Large intestine (tissue), 3 donors: ENCODE results near the gene CHST11. TPM values are rescaled to one million over a fixed set of nuclear protein-coding genes. Genes with fewer than 3 reads are reported as not detected.

Experiments used
- DNase-seq, 2 donors: peaks; one replicate each; pipeline versions ENCODE4 v3.0.0 to v3.0.0-alpha.2; 2013
- H3K27ac ChIP-seq: one replicate; pipeline ENCODE4 v1.5.1; 2013; ENCODE audit warnings: low read length
- H3K27me3 ChIP-seq: 2 replicates; pipeline ENCODE4 v1.6.1; 2013; ENCODE audit warnings: low read length; ENCODE audit not compliant: control insufficient read depth, insufficient read depth
- H3K36me3 ChIP-seq: 2 replicates; pipeline ENCODE4 v1.6.1; 2013; ENCODE audit warnings: low read length; ENCODE audit not compliant: control insufficient read depth, insufficient read depth
- H3K4me1 ChIP-seq: one replicate; pipeline ENCODE4 v1.6.1; 2013; ENCODE audit warnings: low read length; ENCODE audit not compliant: control insufficient read depth, insufficient read depth
- H3K4me3 ChIP-seq: one replicate; pipeline ENCODE4 v1.5.1; 2013; ENCODE audit warnings: low read length
- H3K9me3 ChIP-seq: one replicate; pipeline ENCODE4 v1.6.1; 2013; ENCODE audit warnings: mild to moderate bottlenecking, low read depth, low read length, moderate library complexity; ENCODE audit not compliant: control insufficient read depth
- WGBS: methylation state at CpG from one replicate; pipeline ENCODE4 v1.1.5; 2013; ENCODE audit warnings: low lambda C conversion rate; ENCODE audit not compliant: insufficient coverage; 5-methylcytosine and 5-hydroxymethylcytosine counted together
- polyA plus RNA-seq: library from polyadenylated mRNA; unstranded; fragments of 120-200 nt; gene quantifications from one replicate; pipeline ENCODE4 v1.2.1, GENCODE V29; 2013

Gene CHST11
- polyA plus RNA-seq, 1 donor: 5.9 TPM

DNA sequence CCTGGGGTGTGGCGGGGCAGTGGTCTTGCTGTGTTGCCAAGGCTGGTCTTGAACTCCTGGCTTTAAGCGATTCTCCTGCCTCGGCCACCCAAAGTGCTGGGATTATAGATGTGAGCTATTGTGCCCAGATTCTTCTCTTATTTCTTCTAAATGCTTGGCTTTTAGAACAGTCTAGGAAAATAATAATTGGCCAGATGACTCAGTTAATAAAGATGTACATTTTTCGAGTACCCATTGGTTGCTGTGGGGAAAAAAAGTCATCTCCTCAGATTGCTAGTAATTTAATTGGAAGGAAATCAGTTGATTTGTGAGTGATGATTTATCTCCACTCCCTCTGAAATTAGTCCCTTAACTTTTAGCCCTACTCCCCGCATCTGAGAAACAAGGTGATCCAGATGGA is 45.5 kb downstream of the CHST11 start:
- no peak for DNase-seq
- Histone ChIP-seq H3K36me3 (no peaks in the 10 kb centered on the region), H3K9me3 (no peaks in the 10 kb centered on the region), H3K4me3 (no peak overlapping the region), H3K27me3 (no peaks in the 10 kb centered on the region), H3K27ac (no peak overlapping the region), H3K4me1 (no peaks in the 10 kb centered on the region)
- no CpG with 5 or more reads among the region's 5 CpGs for WGBS

DNA sequence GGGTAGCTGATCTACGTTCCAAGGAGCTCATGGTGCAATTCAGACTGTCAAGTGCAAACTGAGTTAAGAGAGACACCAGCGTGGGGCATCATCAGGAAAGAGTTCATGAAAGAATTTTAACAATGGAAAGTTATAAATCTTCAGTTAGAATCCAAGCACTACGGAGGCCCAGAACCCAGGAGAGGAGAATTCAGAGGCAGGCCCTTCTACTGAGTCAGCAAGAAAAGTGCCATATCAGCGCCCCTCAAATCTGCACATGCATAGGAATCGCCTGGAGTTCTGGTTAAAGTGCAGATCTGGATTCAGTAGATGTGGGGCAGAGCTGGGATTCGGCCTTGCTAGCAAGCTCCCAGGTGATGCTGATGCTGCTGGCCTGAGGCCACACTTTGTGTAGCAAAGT is 45.9 kb downstream of the CHST11 start:
- DNase-seq: no peak
- Histone ChIP-seq H3K4me1 (no peaks in the 10 kb centered on the region), H3K9me3 (no peaks in the 10 kb centered on the region), H3K27ac (no peak overlapping the region), H3K36me3 (no peaks in the 10 kb centered on the region), H3K27me3 (peaks cover 2% of the 10 kb centered on the region), H3K4me3 (no peak overlapping the region)
- 80% methylated on average over 2 of the region's 6 CpGs for WGBS

DNA sequence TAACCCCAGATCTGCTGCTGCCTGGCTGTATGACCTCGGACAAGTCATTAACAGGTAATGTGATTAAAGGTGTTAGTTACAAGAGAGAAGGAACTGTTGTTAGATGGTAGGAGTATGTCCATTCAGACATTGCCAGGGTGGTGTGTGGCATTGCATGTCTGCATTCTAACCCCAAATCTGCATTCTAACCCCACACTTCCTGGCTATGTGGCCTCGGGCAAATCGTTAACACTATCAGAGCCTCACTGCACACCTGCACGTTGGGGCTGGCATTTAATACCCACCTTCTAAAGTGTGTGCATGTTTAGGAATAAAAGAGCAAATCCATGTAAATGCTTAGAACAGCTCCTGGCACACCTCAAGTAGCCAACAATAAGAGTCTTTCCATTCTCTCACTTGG is 46.4 kb downstream of the CHST11 start:
- DNase-seq: no peak
- no peak overlapping the region for H3K27ac ChIP-seq
- no peaks in the 10 kb centered on the region for H3K36me3 ChIP-seq
- no peak overlapping the region for H3K4me3 ChIP-seq
- H3K9me3 ChIP-seq: no peaks in the 10 kb centered on the region
- no peaks in the 10 kb centered on the region for H3K4me1 ChIP-seq
- H3K27me3 ChIP-seq: peaks cover 3% of the 10 kb centered on the region
- WGBS: no CpG with 5 or more reads among the region's 4 CpGs

DNA sequence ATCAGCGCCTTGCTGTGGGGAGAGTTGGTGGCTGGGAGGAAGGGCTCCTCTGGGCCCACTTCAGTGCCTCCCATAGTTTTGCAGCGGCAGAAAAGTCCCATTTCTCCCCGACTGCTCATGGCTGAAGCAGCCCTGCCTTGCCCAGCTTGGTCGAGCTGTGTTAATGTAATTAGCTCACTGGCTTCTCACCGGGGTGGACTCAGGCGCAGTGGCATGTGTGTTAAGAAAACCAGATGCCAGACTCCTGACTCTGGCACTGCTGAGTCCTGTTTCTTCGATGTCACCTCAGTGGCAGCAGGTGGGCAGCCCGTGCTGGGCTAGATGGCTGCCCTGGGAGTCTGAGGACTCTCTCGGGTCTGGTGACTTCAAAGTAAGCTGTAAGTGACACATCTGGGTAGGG is 47.4 kb downstream of the CHST11 start:
- no CpG with 5 or more reads among the region's 9 CpGs for WGBS
- H3K9me3 ChIP-seq: no peaks in the 10 kb centered on the region

DNA sequence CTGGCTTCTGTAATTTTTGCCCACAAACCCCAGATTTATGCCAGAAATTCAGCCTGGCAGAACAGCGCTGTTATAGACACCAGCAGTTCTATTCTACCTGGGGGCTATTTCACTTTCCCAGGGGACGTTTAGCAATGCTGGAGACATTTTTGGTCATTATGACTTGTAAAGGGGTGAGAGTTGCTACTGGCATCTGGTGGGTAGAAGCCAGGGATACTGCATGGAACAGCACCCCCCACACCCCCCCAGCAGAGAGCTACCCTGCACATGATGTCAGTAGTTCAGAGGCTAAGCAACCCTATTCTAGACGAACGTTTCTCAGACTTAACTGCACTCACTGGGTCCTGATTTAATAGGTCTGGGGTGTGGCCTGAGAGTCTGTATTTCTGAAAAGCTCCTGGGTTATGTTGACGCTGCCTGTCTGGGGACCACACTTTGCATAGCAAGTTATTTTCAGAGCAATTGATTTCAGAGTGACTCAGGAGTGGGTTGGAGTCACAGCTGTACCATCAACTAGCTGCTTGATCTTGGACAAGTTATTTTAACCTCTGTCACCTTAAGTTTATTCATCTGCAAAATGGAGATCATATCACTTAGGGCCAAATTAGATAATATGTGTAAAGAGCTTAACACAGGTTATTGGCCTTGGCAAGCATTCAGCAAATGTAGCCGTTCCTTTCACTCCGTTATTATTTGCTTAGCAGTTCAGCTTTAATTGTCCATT is 48.5 kb downstream of the CHST11 start:
- Histone ChIP-seq H3K27me3 (peaks cover 3% of the 10 kb centered on the region), H3K27ac (no peak overlapping the region), H3K4me3 (no peak overlapping the region), H3K36me3 (no peaks in the 10 kb centered on the region), H3K9me3 (no peaks in the 10 kb centered on the region), H3K4me1 (no peaks in the 10 kb centered on the region)
- no peak for DNase-seq
- WGBS: no CpG with 5 or more reads among the region's 7 CpGs

More for the DNA sequence above, 47.4 kb downstream of the CHST11 start:
- H3K36me3 ChIP-seq: no peaks in the 10 kb centered on the region
- H3K4me1 ChIP-seq: no peaks in the 10 kb centered on the region
- H3K27me3 ChIP-seq: peaks cover 3% of the 10 kb centered on the region
- H3K4me3 ChIP-seq: no peak overlapping the region
- no peak for DNase-seq
- H3K27ac ChIP-seq: no peak overlapping the region

DNA sequence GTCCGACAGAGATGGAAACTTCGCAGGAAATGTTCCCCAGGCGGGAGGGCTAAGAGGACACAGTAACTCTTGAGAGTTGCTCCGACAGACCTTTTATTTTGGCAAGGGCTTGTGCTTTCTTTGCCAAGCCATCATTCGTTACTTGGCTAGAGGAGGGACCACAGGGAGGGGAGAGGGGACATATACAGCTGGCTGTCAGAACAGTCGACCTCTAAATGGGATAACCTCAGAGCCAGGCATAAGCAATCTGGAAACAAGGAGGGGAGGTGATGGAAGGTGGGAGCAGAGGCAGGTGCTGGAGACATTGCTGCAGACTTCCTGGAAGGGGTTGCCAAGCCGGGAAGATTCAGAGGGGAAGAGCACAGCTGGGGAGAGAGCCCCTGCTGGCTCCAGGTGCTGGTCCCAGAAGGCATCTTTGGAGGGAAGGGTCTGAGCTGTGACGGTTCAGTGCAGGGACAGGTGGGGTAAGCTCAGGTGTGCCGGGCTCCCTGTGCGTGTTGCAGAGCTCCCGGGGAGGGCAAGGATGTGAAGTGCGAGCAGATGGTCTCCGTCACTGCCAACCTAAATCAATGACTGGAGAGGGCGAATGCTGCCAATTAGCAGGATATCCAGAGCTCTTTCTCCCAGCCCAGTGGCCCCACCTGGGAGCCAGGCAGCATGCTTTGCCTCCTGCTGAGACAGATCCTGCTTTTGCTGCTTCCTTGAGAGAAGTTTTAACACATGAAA is 50.1 kb downstream of the CHST11 start:
- no peaks in the 10 kb centered on the region for H3K4me1 ChIP-seq
- H3K9me3 ChIP-seq: no peaks in the 10 kb centered on the region
- no peaks in the 10 kb centered on the region for H3K36me3 ChIP-seq
- H3K4me3 ChIP-seq: no peak overlapping the region
- H3K27ac ChIP-seq: no peak overlapping the region
- peaks cover 3% of the 10 kb centered on the region for H3K27me3 ChIP-seq
- DNase-seq: peak in 1 of 2 donors; percentile 18
- WGBS: 75% methylated on average over 2 of the region's 14 CpGs

DNA sequence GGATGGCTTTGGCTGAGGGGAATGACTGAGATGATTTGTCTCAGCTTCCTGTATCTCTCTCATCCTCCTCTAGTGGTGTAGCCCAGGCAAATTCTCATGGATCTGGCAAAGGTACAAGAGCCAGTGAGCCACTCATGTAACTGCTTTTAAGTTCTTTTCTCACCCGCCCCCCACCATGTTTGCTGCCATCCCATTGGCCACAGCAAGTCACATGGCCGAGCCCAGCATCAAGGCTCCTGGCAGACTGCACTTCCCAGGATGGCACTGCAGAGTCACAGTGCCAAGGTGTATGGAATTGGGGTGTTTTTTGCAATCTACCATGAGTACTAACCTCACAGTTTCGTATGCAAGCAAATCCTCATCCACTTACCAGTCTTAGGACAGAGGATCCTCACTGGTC is 50.9 kb downstream of the CHST11 start:
- no peaks in the 10 kb centered on the region for H3K4me1 ChIP-seq
- no peak for DNase-seq
- H3K36me3 ChIP-seq: no peaks in the 10 kb centered on the region
- H3K4me3 ChIP-seq: no peak overlapping the region
- H3K27ac ChIP-seq: no peak overlapping the region
- H3K27me3 ChIP-seq: peaks cover 3% of the 10 kb centered on the region
- no peaks in the 10 kb centered on the region for H3K9me3 ChIP-seq
- no CpG with 5 or more reads among the region's 3 CpGs for WGBS

DNA sequence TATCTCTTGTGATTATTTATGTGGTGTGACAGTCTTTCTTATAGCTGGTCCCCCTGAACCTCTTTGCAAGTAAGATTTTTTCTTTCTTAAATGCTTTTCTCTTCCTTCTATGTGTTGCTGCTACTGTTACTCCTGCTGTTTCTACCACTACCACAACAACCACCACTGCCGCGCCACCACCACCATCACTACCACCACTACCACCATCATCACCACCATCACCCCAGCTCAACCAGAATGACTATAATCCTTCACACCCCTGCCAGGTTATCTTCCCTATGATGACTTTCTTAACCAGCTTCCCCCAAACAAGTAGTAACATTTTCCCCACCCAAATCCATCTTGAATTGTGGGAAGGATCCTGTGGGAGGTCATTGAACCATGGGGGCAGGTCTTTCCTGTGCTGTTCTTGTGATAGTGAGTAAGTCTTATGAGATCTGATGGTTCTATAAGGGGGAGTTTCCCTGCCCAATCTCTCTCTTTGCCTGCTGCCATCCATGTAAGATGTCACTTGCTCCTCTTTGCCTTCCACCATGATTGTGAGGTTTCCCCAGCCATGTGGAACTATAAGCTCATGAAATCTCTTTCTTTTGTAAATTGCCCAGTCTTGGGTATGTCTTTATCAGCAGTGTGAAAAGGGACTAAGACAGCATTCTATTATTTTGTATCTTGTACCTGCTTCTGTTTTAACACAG is 52.2 kb downstream of the CHST11 start:
- no peaks in the 10 kb centered on the region for H3K4me1 ChIP-seq
- DNase-seq: no peak
- peaks cover 3% of the 10 kb centered on the region for H3K27me3 ChIP-seq
- no peaks in the 10 kb centered on the region for H3K36me3 ChIP-seq
- H3K9me3 ChIP-seq: no peaks in the 10 kb centered on the region
- H3K4me3 ChIP-seq: no peak overlapping the region
- no peak overlapping the region for H3K27ac ChIP-seq
- WGBS: no CpG with 5 or more reads among the region's 2 CpGs

DNA sequence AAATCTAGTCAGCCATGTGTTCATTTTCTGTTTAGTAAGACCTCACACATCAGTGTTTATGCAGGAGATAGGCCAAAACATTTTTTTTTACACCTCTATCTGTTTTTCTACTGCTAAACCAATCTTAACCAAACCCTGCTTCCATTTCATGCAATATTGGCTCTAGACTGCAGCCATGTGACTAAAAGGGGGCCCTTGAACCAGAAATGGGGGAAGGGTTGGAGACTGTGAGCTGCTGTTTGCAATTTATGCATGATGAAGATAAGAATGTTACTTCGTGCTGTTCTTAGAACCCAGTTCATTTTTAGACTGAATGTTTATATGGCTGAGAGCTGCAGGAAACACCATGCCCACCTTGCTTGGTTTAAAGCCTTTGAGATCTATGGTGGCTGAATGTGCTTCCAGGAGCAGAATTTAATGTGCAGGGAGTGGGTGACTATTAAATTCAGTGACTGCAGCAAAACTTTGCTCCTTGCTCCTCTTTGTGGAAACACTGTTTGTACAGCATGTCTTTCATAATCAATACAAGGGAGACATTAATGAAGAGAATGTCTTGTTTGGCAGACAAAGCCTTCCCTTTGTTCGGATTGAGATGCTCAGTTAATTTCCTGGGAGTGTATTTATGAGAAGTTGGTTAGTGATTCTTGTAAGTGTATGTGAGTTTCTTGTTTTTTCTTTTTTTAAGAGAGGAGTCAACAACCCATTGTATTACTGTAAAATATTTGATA is 53.6 kb downstream of the CHST11 start:
- no peak for DNase-seq
- Histone ChIP-seq H3K27ac (no peak overlapping the region), H3K9me3 (no peaks in the 10 kb centered on the region), H3K27me3 (peaks cover 3% of the 10 kb centered on the region), H3K4me3 (no peak overlapping the region), H3K4me1 (no peaks in the 10 kb centered on the region), H3K36me3 (no peaks in the 10 kb centered on the region)
- WGBS: 60% methylated on average over 1 of the region's 2 CpGs

DNA sequence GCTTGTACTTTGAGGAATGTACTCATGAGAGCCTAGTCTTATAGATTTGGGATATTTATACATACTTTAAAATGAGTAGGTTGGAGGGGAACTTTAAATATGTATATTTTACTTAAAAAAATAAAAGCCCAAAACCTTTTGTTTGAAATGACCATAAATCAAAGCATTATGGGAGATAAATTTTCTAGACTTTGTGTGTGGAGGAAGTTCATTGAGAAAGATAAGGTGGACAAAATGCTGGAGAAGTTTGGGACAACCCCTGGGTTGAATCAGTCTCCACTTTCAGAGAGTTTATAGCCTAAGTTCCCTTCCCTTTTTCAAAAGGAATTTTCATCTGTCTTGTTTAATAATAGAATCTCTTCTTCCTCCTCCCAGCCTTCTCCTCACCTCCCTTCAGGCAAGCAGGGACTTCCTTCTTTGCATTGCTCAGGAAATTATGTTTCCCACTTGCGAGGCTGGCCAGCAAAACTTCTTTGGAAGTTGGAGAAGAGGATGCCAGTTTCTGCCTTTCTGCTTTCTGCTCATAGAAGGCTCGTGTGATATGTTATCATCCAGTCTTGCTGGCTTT is 54.2 kb downstream of the CHST11 start:
- Histone ChIP-seq H3K27me3 (peaks cover 3% of the 10 kb centered on the region), H3K4me1 (no peaks in the 10 kb centered on the region), H3K27ac (no peak overlapping the region), H3K36me3 (no peaks in the 10 kb centered on the region), H3K4me3 (no peak overlapping the region), H3K9me3 (no peaks in the 10 kb centered on the region)
- DNase-seq: no peak
- WGBS: 100% methylated on average over 1 of the region's 2 CpGs
